OCI-LY3 (cell line): ENCODE data around the gene FABP6.
"Not testable (repeated sequence)": the region's sequence is repeated elsewhere in the genome, so short reads cannot be mapped to it uniquely, and the experiment has no call there.

Experiments used
- H2AFZ ChIP-seq: fragments of 200-600, 300-600 bp; shearing (Covaris generic); 2 replicates; pipeline ENCODE4 v1.6.0; 2014; ENCODE audit warnings: antibody characterized with exemption, low read depth, low read length
- H3K27ac ChIP-seq: fragments of 200-600, 300-600 bp; sonication (generic); 2 replicates; pipeline ENCODE4 v1.5.1; 2014; ENCODE audit warnings: mild to moderate bottlenecking, low read length, moderate library complexity, mixed read lengths
- H3K27me3 ChIP-seq: fragments of 200-600, 300-600 bp; sonication (generic); 2 replicates; pipeline ENCODE4 v1.6.1; 2014; ENCODE audit warnings: low read depth, low read length, mixed read lengths
- H3K36me3 ChIP-seq: fragments of 200-600, 300-600 bp; sonication (generic); replicated peaks from 2 replicates; pipeline ENCODE3; 2014; ENCODE audit warnings: low read depth, low read length, mixed read lengths
- H3K4me1 ChIP-seq: fragments of 300-600, 200-600 bp; sonication (generic); 2 replicates; pipeline ENCODE4 v1.6.1; 2014; ENCODE audit warnings: low read length, mixed read lengths
- H3K4me2 ChIP-seq: fragments of 200-600, 300-600 bp; sonication (generic); 2 replicates; pipeline ENCODE4 v1.6.1; 2014; ENCODE audit warnings: low read length, mixed read lengths
- H3K4me3 ChIP-seq: fragments of 300-600, 200-600 bp; sonication (generic); 2 replicates; pipeline ENCODE4 v1.5.1; 2014; ENCODE audit warnings: antibody characterized with exemption, mild to moderate bottlenecking, low read length, moderate library complexity
- H3K79me2 ChIP-seq: fragments of 300-600, 200-600 bp; shearing (Covaris generic); 2 replicates; pipeline ENCODE4 v1.6.1; 2014; ENCODE audit warnings: mild to moderate bottlenecking, low read length, mixed read lengths
- H3K9ac ChIP-seq: fragments of 300-600, 200-600 bp; shearing (Covaris generic); 2 replicates; pipeline ENCODE4 v1.6.0; 2014; ENCODE audit warnings: mild to moderate bottlenecking, low read length, moderate library complexity
- H3K9me3 ChIP-seq: fragments of 200-600, 300-600 bp; shearing (Covaris generic); 2 replicates; pipeline ENCODE4 v1.6.1; 2014; ENCODE audit warnings: low read length, mixed read lengths; ENCODE audit not compliant: insufficient read depth
- H4K20me1 ChIP-seq: fragments of 200-600, 300-600 bp; sonication (generic); 2 replicates; pipeline ENCODE4 v1.6.1; 2016; ENCODE audit warnings: low read length, mixed read lengths; ENCODE audit not compliant: insufficient read depth
- EZH2phosphoT487 ChIP-seq: fragments of 200-600 bp; shearing (Covaris generic); IDR thresholded peaks from 2 replicates; pipeline ENCODE4 v1.6.1; 2018; ENCODE audit warnings: antibody characterized with exemption, mixed run types, low read depth
- TF ChIP-seq, protein P1 (sequence below): fragments of 200-600, 300-600 bp; sonication (generic); IDR thresholded peaks from 2 replicates; pipeline ENCODE4 v1.5.1; 2014; ENCODE audit warnings: antibody characterized with exemption, low read length, low read depth

The FABP6 gene

GRCh38 chr5:160242145-160242544 lies 12.8 kb downstream of the FABP6 start:
- Histone ChIP-seq H3K27ac (no peak overlapping the region), H3K79me2 (no peaks in the 10 kb centered on the region), H3K36me3 (no peaks in the 10 kb centered on the region), H3K4me2 (no peak overlapping the region), H3K4me1 (peaks cover 38% of the 10 kb centered on the region), H2AFZ (no peak overlapping the region), H3K9ac (no peak overlapping the region), H4K20me1 (no peaks in the 10 kb centered on the region), H3K27me3 (no peaks in the 10 kb centered on the region), H3K9me3 (no peaks in the 10 kb centered on the region), H3K4me3 (no peak overlapping the region)
- TF ChIP-seq, protein P1, sequence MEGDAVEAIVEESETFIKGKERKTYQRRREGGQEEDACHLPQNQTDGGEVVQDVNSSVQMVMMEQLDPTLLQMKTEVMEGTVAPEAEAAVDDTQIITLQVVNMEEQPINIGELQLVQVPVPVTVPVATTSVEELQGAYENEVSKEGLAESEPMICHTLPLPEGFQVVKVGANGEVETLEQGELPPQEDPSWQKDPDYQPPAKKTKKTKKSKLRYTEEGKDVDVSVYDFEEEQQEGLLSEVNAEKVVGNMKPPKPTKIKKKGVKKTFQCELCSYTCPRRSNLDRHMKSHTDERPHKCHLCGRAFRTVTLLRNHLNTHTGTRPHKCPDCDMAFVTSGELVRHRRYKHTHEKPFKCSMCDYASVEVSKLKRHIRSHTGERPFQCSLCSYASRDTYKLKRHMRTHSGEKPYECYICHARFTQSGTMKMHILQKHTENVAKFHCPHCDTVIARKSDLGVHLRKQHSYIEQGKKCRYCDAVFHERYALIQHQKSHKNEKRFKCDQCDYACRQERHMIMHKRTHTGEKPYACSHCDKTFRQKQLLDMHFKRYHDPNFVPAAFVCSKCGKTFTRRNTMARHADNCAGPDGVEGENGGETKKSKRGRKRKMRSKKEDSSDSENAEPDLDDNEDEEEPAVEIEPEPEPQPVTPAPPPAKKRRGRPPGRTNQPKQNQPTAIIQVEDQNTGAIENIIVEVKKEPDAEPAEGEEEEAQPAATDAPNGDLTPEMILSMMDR, result no peak

DNA sequence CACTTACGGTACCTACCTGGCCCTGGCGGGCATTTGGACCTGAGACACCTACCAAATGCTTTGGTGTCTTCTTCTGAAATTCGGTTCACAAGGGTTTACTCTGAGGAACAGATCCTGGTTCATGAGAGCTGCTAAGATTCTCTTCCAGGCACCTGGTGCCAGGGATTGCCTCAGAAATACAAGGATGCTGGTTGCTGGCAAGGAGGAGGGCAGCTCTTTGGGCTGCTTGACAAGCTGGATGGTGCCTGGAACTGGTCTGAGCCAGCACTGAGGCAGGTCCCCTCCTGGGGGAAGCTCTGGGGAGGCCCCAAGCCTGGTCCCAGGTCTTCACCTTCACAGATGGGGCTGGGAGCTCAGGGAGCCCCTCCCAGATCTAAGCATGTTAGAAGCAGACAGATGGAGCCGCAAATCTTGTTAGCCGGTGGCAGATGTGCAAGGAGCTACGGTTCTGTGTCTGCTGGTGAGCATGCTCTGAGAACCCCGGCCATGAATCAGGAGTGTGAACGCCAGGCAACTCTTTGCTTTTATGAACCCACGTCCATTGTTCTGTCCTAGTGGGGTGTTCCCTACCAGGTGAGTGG lies 16.3 kb downstream of the FABP6 start:
- Histone ChIP-seq H3K4me3 (peak overlapping the region; percentile 21; the same call in 1 of the 2 replicates), H3K9ac (peak overlapping the region; percentile 8; the same call in 1 of the 2 replicates), H3K9me3 (no peaks in the 10 kb centered on the region), H3K4me1 (peaks cover 48% of the 10 kb centered on the region), H3K79me2 (no peaks in the 10 kb centered on the region), H3K27me3 (no peaks in the 10 kb centered on the region), H3K36me3 (no peaks in the 10 kb centered on the region), H2AFZ (no peak overlapping the region; the same call in 1 of the 2 replicates), H4K20me1 (no peaks in the 10 kb centered on the region), H3K4me2 (peak overlapping the region; percentile 50), H3K27ac (peak overlapping the region; percentile 13; the same call in 1 of the 2 replicates)
- TF ChIP-seq EZH2phosphoT487, result no peak

DNA sequence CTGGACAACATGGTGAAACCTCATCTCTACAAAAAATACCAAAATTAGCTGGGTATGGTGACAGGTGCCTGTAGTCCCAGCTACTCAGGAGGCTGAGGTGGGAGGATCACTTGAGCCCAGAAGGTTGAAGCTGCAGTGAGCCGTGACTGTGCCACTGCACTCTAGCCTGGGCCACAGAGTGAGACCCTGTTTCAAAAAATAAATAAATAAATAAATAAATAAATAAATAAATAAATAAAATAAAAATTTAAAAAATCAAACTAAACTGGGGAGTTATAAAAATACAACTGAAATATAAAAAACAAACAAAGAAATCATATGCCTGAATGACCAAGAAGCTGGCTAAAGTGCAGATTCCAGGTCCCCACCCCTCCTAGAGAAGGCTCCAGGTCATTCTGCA lies 20.3 kb downstream of the FABP6 start:
- not testable (repeated sequence) for H3K4me2 ChIP-seq, H3K27ac ChIP-seq, H4K20me1 ChIP-seq, H3K79me2 ChIP-seq, H3K36me3 ChIP-seq, H2AFZ ChIP-seq, H3K9me3 ChIP-seq, H3K9ac ChIP-seq, H3K27me3 ChIP-seq, H3K4me3 ChIP-seq
- H3K4me1 ChIP-seq, result peaks cover 36% of the 10 kb centered on the region

GRCh38 chr5:160250226-160250625 lies 20.9 kb downstream of the FABP6 start:
- peaks cover 30% of the 10 kb centered on the region for H3K4me1 ChIP-seq
- no peak overlapping the region for H3K27ac ChIP-seq
- no peak overlapping the region for H3K9ac ChIP-seq
- H3K27me3 ChIP-seq, result no peaks in the 10 kb centered on the region
- no peak overlapping the region for H3K4me3 ChIP-seq
- no peak overlapping the region for H2AFZ ChIP-seq
- no peaks in the 10 kb centered on the region for H3K36me3 ChIP-seq
- H3K79me2 ChIP-seq, result no peaks in the 10 kb centered on the region
- H3K9me3 ChIP-seq, result no peaks in the 10 kb centered on the region
- H3K4me2 ChIP-seq, result no peak overlapping the region
- H4K20me1 ChIP-seq, result no peaks in the 10 kb centered on the region
- TF ChIP-seq, protein P1, result no peak
- no peak for TF ChIP-seq EZH2phosphoT487

DNA sequence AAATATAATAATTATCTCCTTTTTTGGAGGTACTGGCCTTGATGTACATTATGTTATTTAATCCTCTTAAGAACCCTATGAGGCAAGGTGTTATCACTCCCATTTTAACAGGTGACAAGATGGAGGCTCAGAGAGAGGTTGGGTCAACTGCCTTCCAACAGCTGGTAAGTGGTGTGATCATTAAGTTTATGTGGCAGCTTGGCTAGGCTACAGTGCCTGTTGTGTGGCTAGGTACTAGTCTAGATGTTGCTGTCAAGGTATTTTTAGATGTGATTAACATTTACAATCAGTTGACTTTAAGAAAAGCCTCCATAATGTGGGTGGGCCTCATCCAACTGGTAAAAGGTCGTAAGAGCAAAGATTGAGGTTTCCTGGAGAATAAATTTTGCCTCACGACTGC lies 21.5 kb downstream of the FABP6 start:
- Histone ChIP-seq H3K4me2 (no peak overlapping the region), H3K9ac (no peak overlapping the region), H3K79me2 (no peaks in the 10 kb centered on the region), H4K20me1 (no peaks in the 10 kb centered on the region), H3K27me3 (no peaks in the 10 kb centered on the region), H3K36me3 (no peaks in the 10 kb centered on the region), H3K27ac (no peak overlapping the region), H2AFZ (no peak overlapping the region), H3K9me3 (no peaks in the 10 kb centered on the region), H3K4me3 (no peak overlapping the region), H3K4me1 (peaks cover 24% of the 10 kb centered on the region)
- TF ChIP-seq, protein P1, result no peak
- TF ChIP-seq EZH2phosphoT487, result no peak
